Nucleus accumbens (tissue), 56 donors: ENCODE results near the gene CIDEC.
A peak's percentile ranks its signal among the peaks of the same experiment; 100 is the strongest.

Experiments used
- DNase-seq, 56 donors: peaks; one replicate each; lab custom pipeline; 2025; lab: John Stamatoyannopoulos, UW

Gene CIDEC

GRCh38 chr3:9879830-9880549, at the start of gene CIDEC:
TSS of gene CIDEC (minus strand) at chr3:9880253. CDS start at chr3:9878486, 1,767 bp downstream.
- DNase-seq: no peak

- DNase-seq: no peak
Measured at GRCh38 chr3:9928158-9928557, 48.1 kb upstream of the CIDEC start.

- DNase-seq: no peak
Measured at GRCh38 chr3:9918261-9919038, 38.4 kb upstream of the CIDEC start.

- no peak for DNase-seq
Measured at GRCh38 chr3:9917820-9918219, 37.8 kb upstream of the CIDEC start.

- peak in 43 of 56 donors; percentile 10 to 69 (median 33) for DNase-seq
Measured at GRCh38 chr3:9916734-9917680, 37.0 kb upstream of the CIDEC start, which contains the start of gene IL17RC. TSS of gene IL17RC (plus strand) at chr3:9917098. CDS start at chr3:9917316, 218 bp downstream.

- no peak for DNase-seq
Measured at GRCh38 chr3:9916346-9916733, 36.3 kb upstream of the CIDEC start.

- peak in 41 of 56 donors; percentile 18 to 77 (median 41) for DNase-seq
Measured at GRCh38 chr3:9915254-9916141, 35.4 kb upstream of the CIDEC start.

GRCh38 chr3:9914559-9915253, 34.7 kb upstream of the CIDEC start:
- DNase-seq: no peak

GRCh38 chr3:9914011-9914410, 34.0 kb upstream of the CIDEC start:
- no peak for DNase-seq

- DNase-seq: no peak
Measured at GRCh38 chr3:9913601-9914000, 33.5 kb upstream of the CIDEC start.

GRCh38 chr3:9912294-9912935, 32.4 kb upstream of the CIDEC start:
- no peak for DNase-seq

GRCh38 chr3:9911863-9912262, 31.8 kb upstream of the CIDEC start:
- no peak for DNase-seq

GRCh38 chr3:9909221-9910013, 29.4 kb upstream of the CIDEC start:
- no peak for DNase-seq

GRCh38 chr3:9908286-9908685, 28.2 kb upstream of the CIDEC start:
- DNase-seq: no peak

- no peak for DNase-seq
Measured at GRCh38 chr3:9906480-9906879, 26.4 kb upstream of the CIDEC start.

GRCh38 chr3:9903904-9904303, 23.9 kb upstream of the CIDEC start:
- DNase-seq: no peak

- DNase-seq: peak in 8 of 56 donors; percentile 3 to 38 (median 6)
Measured at GRCh38 chr3:9903238-9903624, 23.2 kb upstream of the CIDEC start.
